ENCODE results near the gene FAHD2A.

GRCh38 chr2:95374451-95374920, 28.0 kb upstream of the FAHD2A start:
- TF ChIP-seq ZNF274 (IDR thresholded peaks at IDR 0.05; ENCODE audit: low read depth, low read length): no peak
- TF ChIP-seq SUZ12 (IDR thresholded peaks at IDR 0.05; ENCODE audit: extremely low read depth, insufficient read depth, insufficient read length): no peak

Data from NT2/D1 (cell line).